ENCODE measurements around the gene TRAPPC3.
A peak's percentile ranks its signal among the peaks of the same experiment; 100 is the strongest.

Gene TRAPPC3

GRCh38 chr1:36137776-36138175, 11.5 kb downstream of the TRAPPC3 start:
- no peak for TF ChIP-seq CTCF (IDR thresholded peaks at IDR 0.05; ENCODE audit: low read depth, low read length)
- no peak for DNase-seq (ENCODE audit: low read depth in 2 of 2)
- H3K4me3 ChIP-seq (replicated peaks in 1 of 2; ENCODE audit: low read depth in 2 of 2, low read length in 2 of 2) = no peak overlapping the region

GRCh38 chr1:36137226-36137625, 12.1 kb downstream of the TRAPPC3 start:
- no peak for TF ChIP-seq CTCF (IDR thresholded peaks at IDR 0.05; ENCODE audit: low read depth, low read length)
- H3K4me3 ChIP-seq (replicated peaks in 1 of 2; ENCODE audit: low read depth in 2 of 2, low read length in 2 of 2) = no peak overlapping the region
- no peak for DNase-seq (ENCODE audit: low read depth in 2 of 2)

- DNase-seq (ENCODE audit: low read depth in 2 of 2) = peak; percentile 90 to 91
- no peak for TF ChIP-seq CTCF (IDR thresholded peaks at IDR 0.05; ENCODE audit: low read depth, low read length)
- no peak overlapping the region for H3K4me3 ChIP-seq (replicated peaks in 1 of 2; ENCODE audit: low read depth in 2 of 2, low read length in 2 of 2)
Observed at GRCh38 chr1:36136535-36136934, 12.8 kb downstream of the TRAPPC3 start.

GRCh38 chr1:36135796-36136195, 13.5 kb downstream of the TRAPPC3 start:
- no peak for DNase-seq (ENCODE audit: low read depth in 2 of 2)
- no peak for TF ChIP-seq CTCF (IDR thresholded peaks at IDR 0.05; ENCODE audit: low read depth, low read length)
- no peak overlapping the region for H3K4me3 ChIP-seq (replicated peaks in 1 of 2; ENCODE audit: low read depth in 2 of 2, low read length in 2 of 2)

- TF ChIP-seq CTCF (IDR thresholded peaks at IDR 0.05; ENCODE audit: low read depth, low read length) = no peak
- DNase-seq (ENCODE audit: low read depth in 2 of 2) = no peak
- no peak overlapping the region for H3K4me3 ChIP-seq (replicated peaks in 1 of 2; ENCODE audit: low read depth in 2 of 2, low read length in 2 of 2)
Observed at GRCh38 chr1:36135330-36135667, 14.0 kb downstream of the TRAPPC3 start.

- peak; percentile 61 to 66 for DNase-seq (ENCODE audit: low read depth in 2 of 2)
- peak; percentile 72 for TF ChIP-seq CTCF (IDR thresholded peaks at IDR 0.05; ENCODE audit: low read depth, low read length)
- no peak overlapping the region for H3K4me3 ChIP-seq (replicated peaks in 1 of 2; ENCODE audit: low read depth in 2 of 2, low read length in 2 of 2)
Observed at GRCh38 chr1:36134505-36135329, 14.6 kb downstream of the TRAPPC3 start.

- no peak overlapping the region for H3K4me3 ChIP-seq (replicated peaks in 1 of 2; ENCODE audit: low read depth in 2 of 2, low read length in 2 of 2)
- no peak for DNase-seq (ENCODE audit: low read depth in 2 of 2)
- TF ChIP-seq CTCF (IDR thresholded peaks at IDR 0.05; ENCODE audit: low read depth, low read length) = no peak
Observed at GRCh38 chr1:36134031-36134430, 15.3 kb downstream of the TRAPPC3 start.
